ENCODE measurements around the gene A2ML1.

Gene A2ML1

DNA sequence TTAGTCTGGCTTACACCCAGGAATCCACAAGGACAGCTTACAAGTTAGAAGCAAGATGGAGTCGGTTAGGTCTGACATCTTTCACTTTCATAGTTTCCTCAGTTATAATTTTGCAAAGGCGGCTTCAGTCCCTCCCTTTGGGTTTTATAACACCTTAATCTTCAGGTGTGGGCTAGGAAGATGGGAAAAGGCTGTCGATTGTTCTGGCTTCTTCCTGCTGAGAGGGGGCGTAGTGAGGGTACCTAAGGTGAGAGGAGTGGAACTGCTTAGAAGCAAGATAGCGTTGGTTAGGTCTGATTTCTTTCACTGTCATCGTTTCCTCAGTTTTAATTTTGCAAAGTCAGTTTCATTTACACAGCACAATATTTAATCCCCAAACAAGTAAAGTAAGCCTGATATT lies 10.1 kb downstream of the A2ML1 start:
- DNase-seq (ENCODE audit: low read depth) = no peak
- TF ChIP-seq, protein P1, sequence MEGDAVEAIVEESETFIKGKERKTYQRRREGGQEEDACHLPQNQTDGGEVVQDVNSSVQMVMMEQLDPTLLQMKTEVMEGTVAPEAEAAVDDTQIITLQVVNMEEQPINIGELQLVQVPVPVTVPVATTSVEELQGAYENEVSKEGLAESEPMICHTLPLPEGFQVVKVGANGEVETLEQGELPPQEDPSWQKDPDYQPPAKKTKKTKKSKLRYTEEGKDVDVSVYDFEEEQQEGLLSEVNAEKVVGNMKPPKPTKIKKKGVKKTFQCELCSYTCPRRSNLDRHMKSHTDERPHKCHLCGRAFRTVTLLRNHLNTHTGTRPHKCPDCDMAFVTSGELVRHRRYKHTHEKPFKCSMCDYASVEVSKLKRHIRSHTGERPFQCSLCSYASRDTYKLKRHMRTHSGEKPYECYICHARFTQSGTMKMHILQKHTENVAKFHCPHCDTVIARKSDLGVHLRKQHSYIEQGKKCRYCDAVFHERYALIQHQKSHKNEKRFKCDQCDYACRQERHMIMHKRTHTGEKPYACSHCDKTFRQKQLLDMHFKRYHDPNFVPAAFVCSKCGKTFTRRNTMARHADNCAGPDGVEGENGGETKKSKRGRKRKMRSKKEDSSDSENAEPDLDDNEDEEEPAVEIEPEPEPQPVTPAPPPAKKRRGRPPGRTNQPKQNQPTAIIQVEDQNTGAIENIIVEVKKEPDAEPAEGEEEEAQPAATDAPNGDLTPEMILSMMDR (IDR thresholded peaks at IDR 0.05; ENCODE audit: low read depth, low read length, missing control alignments) = no peak
- H3K4me3 ChIP-seq (ENCODE audit: low read depth, low read length) = no peak overlapping the region

DNA sequence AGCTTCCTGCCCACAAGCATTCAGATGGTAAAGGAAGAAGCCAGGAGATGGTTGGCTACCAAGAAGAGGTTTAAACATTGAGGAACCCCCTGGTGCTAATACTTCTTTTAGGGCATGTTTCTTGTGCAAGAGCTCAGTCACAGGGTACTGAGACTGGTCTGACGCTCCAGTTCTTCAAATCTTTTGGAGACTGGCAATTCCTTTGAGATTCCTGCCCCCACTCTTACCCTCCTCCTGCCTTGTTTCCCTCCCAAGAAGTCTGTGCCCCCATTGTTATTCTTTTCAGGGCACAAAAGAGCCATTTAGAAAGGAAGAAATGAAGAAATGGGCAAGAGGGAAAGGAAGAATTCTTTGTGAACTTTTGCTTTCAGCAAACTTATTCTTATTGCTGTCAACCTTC lies 11.8 kb downstream of the A2ML1 start:
- no peak for DNase-seq (ENCODE audit: low read depth)
- no peak overlapping the region for H3K4me3 ChIP-seq (ENCODE audit: low read depth, low read length)
- TF ChIP-seq, protein P1 (IDR thresholded peaks at IDR 0.05; ENCODE audit: low read depth, low read length, missing control alignments) = no peak

DNA sequence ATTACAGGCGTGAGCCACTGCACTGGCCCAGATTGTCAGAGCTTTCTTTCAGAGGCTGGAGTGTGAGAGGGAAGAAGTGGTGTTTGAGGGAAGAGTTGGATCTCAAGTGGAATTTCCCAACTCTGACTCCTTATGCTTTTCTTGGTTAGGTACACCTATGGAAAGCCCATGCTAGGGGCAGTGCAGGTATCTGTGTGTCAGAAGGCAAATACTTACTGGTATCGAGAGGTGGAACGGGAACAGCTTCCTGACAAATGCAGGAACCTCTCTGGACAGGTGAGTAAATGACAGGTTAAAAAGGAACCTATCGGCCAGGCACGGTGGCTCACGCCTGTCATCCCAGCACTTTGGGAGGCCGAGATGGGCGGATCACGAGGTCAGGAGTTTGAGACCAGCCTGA lies 14.9 kb downstream of the A2ML1 start:
- H3K4me3 ChIP-seq (ENCODE audit: low read depth, low read length) = no peak overlapping the region
- DNase-seq (ENCODE audit: low read depth) = no peak
- TF ChIP-seq, protein P1 (IDR thresholded peaks at IDR 0.05; ENCODE audit: low read depth, low read length, missing control alignments) = no peak

DNA sequence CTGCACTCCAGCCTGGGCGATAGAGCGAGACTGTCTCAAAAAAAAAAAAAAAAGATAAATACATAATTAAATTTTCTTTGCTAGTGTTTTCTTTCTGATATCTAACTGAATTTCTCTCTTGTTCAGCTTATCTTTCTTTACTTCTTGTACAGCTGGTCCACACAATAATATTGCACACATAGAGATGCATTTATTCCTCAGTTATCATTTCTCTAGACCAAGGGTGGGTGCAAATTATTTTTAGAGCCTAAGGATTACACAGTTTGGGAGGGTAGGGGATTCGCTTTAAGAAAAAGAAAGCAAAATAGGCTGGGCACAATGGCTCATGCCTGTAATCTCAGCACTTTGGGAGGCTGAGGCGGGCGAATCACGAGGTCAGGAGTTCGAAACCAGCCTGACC lies 17.9 kb downstream of the A2ML1 start:
- TF ChIP-seq, protein P1 (IDR thresholded peaks at IDR 0.05; ENCODE audit: low read depth, low read length, missing control alignments) = no peak
- H3K4me3 ChIP-seq (ENCODE audit: low read depth, low read length) = no peak overlapping the region
- no peak for DNase-seq (ENCODE audit: low read depth)

DNA sequence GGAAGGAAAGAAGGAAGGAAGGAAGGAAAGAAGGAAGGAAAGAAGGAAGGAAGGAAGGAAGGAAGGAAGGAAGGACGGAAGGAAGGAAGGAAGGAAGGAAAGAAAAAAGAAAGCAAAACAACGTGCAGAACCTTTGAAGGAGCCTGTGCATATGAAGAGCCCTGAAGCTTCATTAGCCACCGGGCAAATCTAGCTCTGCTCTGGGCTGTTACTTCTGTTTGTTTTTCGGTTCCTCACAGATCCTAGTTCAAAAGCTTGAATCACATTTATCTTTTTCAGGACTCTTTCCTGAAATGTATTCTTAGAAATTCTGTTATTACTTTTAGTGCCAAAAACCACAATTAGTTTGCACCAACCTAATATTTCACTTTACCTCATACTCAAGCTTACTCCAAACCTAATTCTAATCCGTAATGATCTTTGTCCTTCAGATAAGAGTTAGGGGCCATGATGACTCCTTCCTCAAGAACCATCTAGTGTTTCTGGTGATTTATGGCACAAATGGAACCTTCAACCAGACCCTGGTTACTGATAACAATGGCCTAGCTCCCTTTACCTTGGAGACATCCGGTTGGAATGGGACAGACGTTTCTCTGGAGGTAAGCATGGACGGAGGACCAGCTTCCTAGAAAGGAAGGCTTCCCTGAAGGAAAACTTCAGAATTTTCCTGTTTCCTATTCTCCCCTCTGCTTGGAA lies 18.7 kb downstream of the A2ML1 start:
- DNase-seq (ENCODE audit: low read depth) = no peak
- TF ChIP-seq, protein P1 (IDR thresholded peaks at IDR 0.05; ENCODE audit: low read depth, low read length, missing control alignments) = no peak
- H3K4me3 ChIP-seq (ENCODE audit: low read depth, low read length) = no peak overlapping the region

DNA sequence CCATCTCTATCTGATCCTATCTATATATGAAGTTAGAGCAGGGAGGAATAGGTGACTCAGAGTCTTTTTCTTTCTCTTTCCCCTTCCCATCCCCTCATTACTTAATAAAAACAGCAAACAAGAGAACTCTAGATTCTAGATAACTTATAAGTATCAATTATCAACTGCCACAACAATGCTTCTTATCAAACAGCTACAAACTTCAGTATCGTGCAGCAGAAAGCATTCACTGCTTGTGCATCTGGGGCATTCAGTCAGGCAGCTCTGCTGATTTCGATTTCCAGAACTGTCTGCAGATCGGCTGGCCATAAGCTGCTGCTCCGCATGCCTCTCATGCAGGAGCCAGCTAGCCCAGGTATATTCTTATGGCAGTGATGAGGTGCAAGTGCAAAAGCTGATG lies 19.4 kb downstream of the A2ML1 start:
- TF ChIP-seq, protein P1 (IDR thresholded peaks at IDR 0.05; ENCODE audit: low read depth, low read length, missing control alignments) = no peak
- H3K4me3 ChIP-seq (ENCODE audit: low read depth, low read length) = no peak overlapping the region
- DNase-seq (ENCODE audit: low read depth) = no peak

DNA sequence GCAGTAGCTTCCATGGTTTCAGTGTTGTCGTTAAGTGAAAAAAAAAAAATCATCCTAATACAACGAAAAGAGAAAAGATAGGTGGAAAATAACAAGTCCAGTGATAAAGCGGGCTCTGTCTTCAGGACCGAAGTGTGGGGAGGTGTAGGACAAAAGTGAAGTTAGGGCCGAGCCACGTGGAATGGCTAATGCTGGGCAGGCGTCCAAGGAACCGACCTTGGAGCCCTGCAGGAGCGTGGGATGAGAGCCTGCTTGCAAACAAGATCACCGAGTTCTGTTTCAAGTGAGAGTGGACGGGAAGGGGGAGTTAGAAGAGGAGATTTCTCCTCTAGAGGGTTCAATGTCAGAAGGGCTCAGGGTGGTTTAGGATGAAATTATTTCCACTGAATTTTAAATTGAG lies 22.2 kb downstream of the A2ML1 start:
- H3K4me3 ChIP-seq (ENCODE audit: low read depth, low read length) = no peak overlapping the region
- TF ChIP-seq, protein P1 (IDR thresholded peaks at IDR 0.05; ENCODE audit: low read depth, low read length, missing control alignments) = no peak
- no peak for DNase-seq (ENCODE audit: low read depth)
